ENCODE results near the gene CAPRIN2.

DNA sequence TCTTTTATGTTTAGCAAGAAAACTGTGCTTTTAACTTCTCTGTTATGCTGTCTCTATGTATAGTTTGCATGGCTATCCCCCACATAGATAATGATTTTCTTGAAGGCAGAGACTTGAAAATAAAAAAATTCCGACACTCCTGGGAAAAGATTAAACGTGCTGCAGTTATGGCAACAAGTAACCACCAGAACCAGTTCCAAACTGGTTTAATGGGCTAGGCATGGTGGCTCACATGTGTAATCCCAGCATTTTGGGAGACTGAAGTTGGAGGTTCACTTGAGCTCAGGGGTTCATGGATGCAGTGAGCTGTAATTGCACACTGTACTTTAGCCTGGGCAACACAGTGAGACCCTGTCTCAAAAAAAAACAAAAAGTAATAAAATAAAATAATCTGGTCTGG, 15.1 kb upstream of the CAPRIN2 start:
- TF ChIP-seq, protein P1, sequence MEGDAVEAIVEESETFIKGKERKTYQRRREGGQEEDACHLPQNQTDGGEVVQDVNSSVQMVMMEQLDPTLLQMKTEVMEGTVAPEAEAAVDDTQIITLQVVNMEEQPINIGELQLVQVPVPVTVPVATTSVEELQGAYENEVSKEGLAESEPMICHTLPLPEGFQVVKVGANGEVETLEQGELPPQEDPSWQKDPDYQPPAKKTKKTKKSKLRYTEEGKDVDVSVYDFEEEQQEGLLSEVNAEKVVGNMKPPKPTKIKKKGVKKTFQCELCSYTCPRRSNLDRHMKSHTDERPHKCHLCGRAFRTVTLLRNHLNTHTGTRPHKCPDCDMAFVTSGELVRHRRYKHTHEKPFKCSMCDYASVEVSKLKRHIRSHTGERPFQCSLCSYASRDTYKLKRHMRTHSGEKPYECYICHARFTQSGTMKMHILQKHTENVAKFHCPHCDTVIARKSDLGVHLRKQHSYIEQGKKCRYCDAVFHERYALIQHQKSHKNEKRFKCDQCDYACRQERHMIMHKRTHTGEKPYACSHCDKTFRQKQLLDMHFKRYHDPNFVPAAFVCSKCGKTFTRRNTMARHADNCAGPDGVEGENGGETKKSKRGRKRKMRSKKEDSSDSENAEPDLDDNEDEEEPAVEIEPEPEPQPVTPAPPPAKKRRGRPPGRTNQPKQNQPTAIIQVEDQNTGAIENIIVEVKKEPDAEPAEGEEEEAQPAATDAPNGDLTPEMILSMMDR (IDR thresholded peaks at IDR 0.05; ENCODE audit: low read depth, low read length): no peak
- TF ChIP-seq, protein P2, sequence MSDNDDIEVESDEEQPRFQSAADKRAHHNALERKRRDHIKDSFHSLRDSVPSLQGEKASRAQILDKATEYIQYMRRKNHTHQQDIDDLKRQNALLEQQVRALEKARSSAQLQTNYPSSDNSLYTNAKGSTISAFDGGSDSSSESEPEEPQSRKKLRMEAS (IDR thresholded peaks at IDR 0.05; ENCODE audit: low read depth, low read length): no peak
